Esophagus squamous epithelium (tissue), 5 donors: ENCODE results near the gene ADTRP. TPM values are rescaled to one million over a fixed set of nuclear protein-coding genes. Genes with fewer than 3 reads are reported as not detected.
"Not testable (repeated sequence)": the region's sequence is repeated elsewhere in the genome, so short reads cannot be mapped to it uniquely, and the experiment has no call there.

Source experiments
- DNase-seq: peaks from one replicate; lab custom pipeline; 2025; lab: John Stamatoyannopoulos, UW
- H3K27ac ChIP-seq, 4 donors: fragments of 200-600 bp; sonication (generic); one replicate each; pipeline ENCODE4 v1.5.1; 2016 to 2019; ENCODE audit warnings: mild to moderate bottlenecking in 1 of 4
- H3K27me3 ChIP-seq, 4 donors: fragments of 200-600 bp; sonication (generic); 1 replicate in 3 of 4; 2 replicates in 1 of 4; pipeline versions ENCODE4 v1.5.1 to v1.6.0; 2017 to 2021; ENCODE audit warnings: antibody characterized with exemption in 1 of 4
- H3K36me3 ChIP-seq, 3 donors: fragments of 200-600 bp; sonication (generic); one replicate each; pipeline ENCODE4 v1.5.1; 2016 to 2019
- H3K4me1 ChIP-seq, 3 donors: fragments of 200-600 bp; sonication (generic); one replicate each; pipeline ENCODE4 v1.5.1; 2017 to 2019
- H3K4me3 ChIP-seq, 4 donors: fragments of 200-600 bp; sonication (generic); 1 replicate in 3 of 4; 2 replicates in 1 of 4; pipeline ENCODE4 v1.5.1; 2016 to 2019; ENCODE audit warnings: mild to moderate bottlenecking in 2 of 4, moderate library complexity in 1 of 4
- H3K9me3 ChIP-seq, 3 donors: fragments of 200-600 bp; sonication (generic); one replicate each; pipeline ENCODE4 v1.5.1; 2016 to 2019
- POLR2A ChIP-seq, 4 donors: fragments of 450-650 bp; IDR thresholded peaks; one replicate each; pipeline ENCODE4 v1.6.1; 2017; ENCODE audit warnings: antibody characterized with exemption in 4 of 4, mild to moderate bottlenecking in 4 of 4, moderate library complexity in 3 of 4
- WGBS, 2 donors: methylation state at CpG; one replicate each; pipeline ENCODE4 v1.1.5; 2018; 5-methylcytosine and 5-hydroxymethylcytosine counted together
- intact Hi-C: fragments of 100-400 bp; cut with DNase I; formaldehyde crosslinking; loops from one replicate; pipeline ENCODE4 v1.15.0; 2022
- total RNA-seq, 4 donors: library from RNA; depleted of rRNA; stranded (reverse); fragments of >200 nt; gene quantifications; one replicate each; pipeline ENCODE4 v1.1.0, GENCODE V29; 2016
- TF ChIP-seq, protein P1 (sequence below), 6 experiments: fragments of 450-650 bp in 4 of 6; fragments of 200-600 bp in 2 of 6; sonication (generic) in 2 of 6; IDR thresholded peaks; one replicate each; pipeline ENCODE4 v1.5.1; 2016 to 2019; ENCODE audit warnings: antibody characterized with exemption in 6 of 6, mild to moderate bottlenecking in 4 of 6, moderate library complexity in 4 of 6
- donor health status: DM: yes; HTN: yes; CAD: no.

ADTRP gene
- total RNA-seq, 4 donors from 2014 or later = 0.76 to 2.5 (median 1.6) TPM

DNA sequence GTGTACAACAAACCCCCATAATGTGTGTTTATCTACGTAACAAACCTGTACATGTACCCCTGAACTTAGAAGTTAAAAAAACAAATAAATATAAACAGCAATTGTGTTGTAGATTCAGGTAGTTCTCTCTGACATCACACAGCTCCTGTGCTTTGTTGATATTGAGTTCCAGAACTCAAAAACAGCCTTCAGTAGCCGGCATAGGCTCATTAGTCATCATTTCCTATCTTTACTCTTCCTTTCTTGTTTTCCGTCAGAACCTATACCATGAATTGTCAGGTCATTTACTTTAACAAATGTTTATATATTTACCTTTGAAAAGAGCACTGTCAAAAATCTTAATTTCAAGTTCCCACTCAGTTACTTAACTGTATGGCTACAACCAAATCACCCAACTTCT lies 88.8 kb downstream of the ADTRP start:
- intact Hi-C loops = no loop called here
- 80 to 87% methylated on average over 3 of the region's 3 CpGs for WGBS, 2 donors
- DNase-seq = no peak
- TF ChIP-seq, protein P1, sequence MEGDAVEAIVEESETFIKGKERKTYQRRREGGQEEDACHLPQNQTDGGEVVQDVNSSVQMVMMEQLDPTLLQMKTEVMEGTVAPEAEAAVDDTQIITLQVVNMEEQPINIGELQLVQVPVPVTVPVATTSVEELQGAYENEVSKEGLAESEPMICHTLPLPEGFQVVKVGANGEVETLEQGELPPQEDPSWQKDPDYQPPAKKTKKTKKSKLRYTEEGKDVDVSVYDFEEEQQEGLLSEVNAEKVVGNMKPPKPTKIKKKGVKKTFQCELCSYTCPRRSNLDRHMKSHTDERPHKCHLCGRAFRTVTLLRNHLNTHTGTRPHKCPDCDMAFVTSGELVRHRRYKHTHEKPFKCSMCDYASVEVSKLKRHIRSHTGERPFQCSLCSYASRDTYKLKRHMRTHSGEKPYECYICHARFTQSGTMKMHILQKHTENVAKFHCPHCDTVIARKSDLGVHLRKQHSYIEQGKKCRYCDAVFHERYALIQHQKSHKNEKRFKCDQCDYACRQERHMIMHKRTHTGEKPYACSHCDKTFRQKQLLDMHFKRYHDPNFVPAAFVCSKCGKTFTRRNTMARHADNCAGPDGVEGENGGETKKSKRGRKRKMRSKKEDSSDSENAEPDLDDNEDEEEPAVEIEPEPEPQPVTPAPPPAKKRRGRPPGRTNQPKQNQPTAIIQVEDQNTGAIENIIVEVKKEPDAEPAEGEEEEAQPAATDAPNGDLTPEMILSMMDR (IDR thresholded peaks at IDR 0.05) = no peak
- TF ChIP-seq POLR2A (IDR thresholded peaks at IDR 0.05) = no peak
- Histone ChIP-seq H3K36me3 (no peaks in the 10 kb centered on the region), H3K27me3 (no peaks in the 10 kb centered on the region), H3K27ac (no peak overlapping the region), H3K4me3 (no peak overlapping the region), H3K4me1 (no peaks in the 10 kb centered on the region), H3K9me3 (no peaks in the 10 kb centered on the region)

DNA sequence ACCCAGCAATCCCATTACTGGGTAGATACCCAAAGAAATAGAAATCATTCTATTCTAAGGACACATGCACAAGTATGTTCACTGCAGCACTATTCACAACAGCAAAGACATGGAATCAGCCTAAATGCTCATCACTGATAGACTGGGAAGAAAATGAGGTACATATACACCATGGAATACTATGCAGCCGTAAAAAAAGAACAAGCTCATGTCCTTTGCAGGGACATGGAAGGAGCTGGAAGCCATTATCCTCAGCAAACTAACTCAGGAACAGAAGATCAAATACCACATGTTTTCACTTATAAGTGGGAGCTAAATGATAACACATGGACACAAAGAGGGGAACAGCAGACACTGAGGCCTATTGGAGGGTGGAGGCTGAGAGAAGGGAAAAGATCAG lies 89.2 kb downstream of the ADTRP start:
- 90 to 93% methylated on average over 1 of the region's 1 CpG for WGBS, 2 donors
- H3K27ac ChIP-seq, intact Hi-C loops, DNase-seq, H3K4me1 ChIP-seq, H3K27me3 ChIP-seq, H3K9me3 ChIP-seq, H3K36me3 ChIP-seq, H3K4me3 ChIP-seq: not testable (repeated sequence)

DNA sequence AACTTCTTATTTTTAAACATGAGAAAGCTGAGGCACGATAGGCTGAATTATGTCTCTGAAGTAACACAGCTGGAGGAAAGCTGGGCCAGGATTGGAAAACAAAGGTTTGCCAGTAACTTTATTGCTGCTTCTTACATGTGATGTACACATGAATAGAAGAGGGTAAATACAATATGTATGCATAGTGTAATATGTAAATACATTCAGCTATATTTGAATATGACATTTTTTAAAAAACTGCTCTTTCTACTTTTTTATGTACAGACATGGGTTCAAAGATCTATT lies 90.2 kb downstream of the ADTRP start:
- intact Hi-C loops = no loop called here
- no peak for TF ChIP-seq POLR2A (IDR thresholded peaks at IDR 0.05)
- TF ChIP-seq, protein P1 (IDR thresholded peaks at IDR 0.05) = no peak

DNA sequence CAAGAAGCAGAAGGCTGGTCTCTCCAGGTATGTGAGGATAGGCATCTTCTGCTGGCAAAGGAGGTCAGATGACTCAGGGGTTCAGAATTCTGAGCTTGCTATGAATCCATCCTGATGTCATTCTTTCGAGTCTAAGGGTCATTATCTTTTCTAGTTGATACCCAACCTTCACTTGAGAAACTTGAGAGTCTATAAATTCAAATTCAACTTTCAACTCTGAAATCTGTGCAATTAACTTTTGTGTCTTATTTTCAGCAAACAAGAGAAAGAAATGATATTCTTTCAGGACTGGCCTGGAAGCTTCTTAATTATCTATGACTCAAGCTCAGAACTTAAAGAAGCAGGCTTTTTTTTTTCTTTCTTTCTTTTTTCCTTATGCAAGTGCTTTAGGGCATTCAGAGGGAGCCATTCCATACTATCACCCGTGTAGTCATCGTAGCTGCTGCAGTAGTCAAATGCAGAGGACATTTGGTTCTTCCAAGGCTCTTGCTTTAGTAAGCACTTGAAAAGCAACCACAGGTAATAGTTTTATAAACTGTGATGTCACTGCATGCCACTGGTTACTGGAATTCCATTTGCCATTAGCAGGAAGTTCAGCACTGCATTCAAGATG lies 93.0 kb downstream of the ADTRP start:
- TF ChIP-seq, protein P1 (IDR thresholded peaks at IDR 0.05) = no peak
- TF ChIP-seq POLR2A (IDR thresholded peaks at IDR 0.05) = no peak
- H3K4me3 ChIP-seq = no peak overlapping the region
- no peaks in the 10 kb centered on the region for H3K36me3 ChIP-seq
- no peak overlapping the region for H3K27ac ChIP-seq
- no peaks in the 10 kb centered on the region for H3K9me3 ChIP-seq
- no peak for DNase-seq
- H3K4me1 ChIP-seq = no peaks in the 10 kb centered on the region
- WGBS, 2 donors = 34 to 58% methylated on average over 3 of the region's 3 CpGs
- H3K27me3 ChIP-seq = no peaks in the 10 kb centered on the region
- intact Hi-C loops = no loop called here

More for the DNA sequence above, 90.2 kb downstream of the ADTRP start:
- Histone ChIP-seq H3K4me3 (no peak overlapping the region), H3K27ac (no peak overlapping the region), H3K9me3 (no peaks in the 10 kb centered on the region), H3K36me3 (no peaks in the 10 kb centered on the region), H3K4me1 (no peaks in the 10 kb centered on the region), H3K27me3 (no peaks in the 10 kb centered on the region)
- 70 to 76% methylated on average over 1 of the region's 1 CpG for WGBS, 2 donors
- no peak for DNase-seq

DNA sequence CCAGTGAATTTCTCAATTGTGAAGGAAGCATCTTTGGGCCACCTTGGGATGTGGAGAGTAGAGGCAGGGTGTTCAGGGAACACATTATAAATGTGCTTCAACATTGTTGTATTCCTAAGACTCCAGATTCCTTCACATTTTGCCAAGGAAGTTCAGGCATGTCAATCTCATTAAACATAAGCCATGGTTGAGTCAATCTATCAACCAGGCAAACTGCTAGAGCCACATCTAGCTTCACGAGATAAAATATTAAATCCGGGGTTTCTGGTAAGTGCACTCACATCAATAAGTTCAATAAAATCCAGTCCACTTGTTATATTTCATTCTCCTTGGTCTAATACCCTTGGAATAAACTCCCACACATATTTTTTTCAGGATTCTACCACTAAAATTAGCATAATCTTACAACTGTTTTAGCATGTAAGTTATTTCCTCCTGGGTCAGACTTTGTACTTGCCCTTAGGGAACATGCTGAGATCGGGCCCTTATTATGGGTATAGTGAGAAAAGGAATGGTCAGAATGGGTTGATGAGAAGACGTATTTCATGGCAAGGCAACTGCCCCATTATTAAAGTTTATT lies 93.6 kb downstream of the ADTRP start:
- Histone ChIP-seq H3K27me3 (no peaks in the 10 kb centered on the region), H3K4me3 (no peak overlapping the region), H3K9me3 (no peaks in the 10 kb centered on the region), H3K36me3 (no peaks in the 10 kb centered on the region), H3K27ac (no peak overlapping the region), H3K4me1 (no peaks in the 10 kb centered on the region)
- DNase-seq = no peak
- no peak for TF ChIP-seq POLR2A (IDR thresholded peaks at IDR 0.05)
- TF ChIP-seq, protein P1 (IDR thresholded peaks at IDR 0.05) = no peak
- intact Hi-C loops = no loop called here
- 66 to 71% methylated on average over 4 of the region's 4 CpGs for WGBS, 2 donors
